CD14-positive monocyte (primary cell): Measurements from ENCODE around the gene IL1F10. TPM values are rescaled to one million over a fixed set of nuclear protein-coding genes. Genes with fewer than 3 reads are reported as not detected.

Source experiments
- DNase-seq, 3 donors: peaks; one replicate each; pipeline ENCODE4 v3.0.0-alpha.2; 2011 to 2022
- H2AFZ ChIP-seq: 2 replicates; pipeline ENCODE4 v1.6.0; 2012; ENCODE audit warnings: mild to moderate bottlenecking, low read depth, low read length, inconsistent platforms; ENCODE audit not compliant: insufficient read depth, poor library complexity, severe bottlenecking
- H3K27ac ChIP-seq, 2 donors: 1 replicate in 1 of 2; 2 replicates in 1 of 2; pipeline ENCODE4 v1.5.1; 2012 to 2013; ENCODE audit warnings: low read length in 2 of 2, control low read depth in 1 of 2, inconsistent platforms in 1 of 2, low read depth in 1 of 2, mild to moderate bottlenecking in 1 of 2
- H3K27me3 ChIP-seq, 2 donors: one replicate each; pipeline versions ENCODE4 v1.6.0 to v1.6.1; 2011 to 2013; ENCODE audit warnings: low read length in 2 of 2; ENCODE audit not compliant: control insufficient read depth in 2 of 2, insufficient read depth in 2 of 2
- H3K36me3 ChIP-seq, 2 donors: replicated peaks in 1 of 2; 1 replicate in 1 of 2; 2 replicates in 1 of 2; pipeline versions ENCODE4 v1.5.1 to v1.6.1; 2012 to 2013; ENCODE audit warnings: low read length in 2 of 2, control low read depth in 1 of 2, inconsistent platforms in 1 of 2, mild to moderate bottlenecking in 1 of 2; ENCODE audit not compliant: insufficient read depth in 2 of 2, control insufficient read depth in 1 of 2
- H3K4me1 ChIP-seq, 2 donors: 1 replicate in 1 of 2; 2 replicates in 1 of 2; pipeline versions ENCODE4 v1.5.1 to v1.6.1; 2012 to 2013; ENCODE audit warnings: low read length in 2 of 2, control low read depth in 1 of 2, inconsistent platforms in 1 of 2, mild to moderate bottlenecking in 1 of 2, moderate library complexity in 1 of 2; ENCODE audit not compliant: insufficient read depth in 2 of 2, control insufficient read depth in 1 of 2
- H3K4me2 ChIP-seq: replicated peaks from 2 replicates; pipeline ENCODE3; 2012; ENCODE audit warnings: low read length, moderate library complexity, mild to moderate bottlenecking; ENCODE audit not compliant: poor library complexity, severe bottlenecking; ENCODE audit errors: extremely low read depth
- H3K4me3 ChIP-seq, 3 experiments: fragments of 200-600 bp in 1 of 3; sonication (generic) in 1 of 3; replicated peaks in 1 of 3; 1 replicate in 2 of 3; 2 replicates in 1 of 3; pipeline ENCODE4 v1.5.1; 2011 to 2013; ENCODE audit warnings: low read length in 3 of 3, mild to moderate bottlenecking in 3 of 3, control low read depth in 2 of 3, low read depth in 2 of 3, inconsistent platforms in 1 of 3, moderate library complexity in 1 of 3
- H3K79me2 ChIP-seq: 2 replicates; pipeline ENCODE4 v1.6.0; 2012; ENCODE audit warnings: mild to moderate bottlenecking, control low read depth, inconsistent platforms, low read length, moderate library complexity; ENCODE audit not compliant: insufficient read depth
- H3K9ac ChIP-seq: 2 replicates; pipeline ENCODE4 v1.6.0; 2017; ENCODE audit warnings: low read length, mild to moderate bottlenecking; ENCODE audit not compliant: insufficient read depth, poor library complexity, severe bottlenecking
- H3K9me3 ChIP-seq, 2 donors: replicated peaks in 1 of 2; 1 replicate in 1 of 2; 2 replicates in 1 of 2; pipeline versions ENCODE4 v1.5.1 to v1.6.1; 2012 to 2013; ENCODE audit warnings: low read length in 2 of 2, control low read depth in 1 of 2; ENCODE audit not compliant: control insufficient read depth in 1 of 2, insufficient read depth in 1 of 2
- H4K20me1 ChIP-seq: 2 replicates; pipeline ENCODE4 v1.6.0; 2012; ENCODE audit warnings: mild to moderate bottlenecking, low read length, control low read depth, moderate library complexity; ENCODE audit not compliant: insufficient read depth
- H3K27ac Mint-ChIP-seq, 7 donors: one replicate each; pipeline ENCODE4 v1.8.0; 2020; ENCODE audit warnings: mild to moderate bottlenecking in 7 of 7, mixed read lengths in 7 of 7, moderate library complexity in 6 of 7, inconsistent platforms in 2 of 7
- H3K27me3 Mint-ChIP-seq, 3 donors: one replicate each; pipeline ENCODE4 v1.8.0; 2021 to 2022; ENCODE audit warnings: low read depth in 3 of 3, mild to moderate bottlenecking in 3 of 3, mixed read lengths in 3 of 3, moderate library complexity in 3 of 3, inconsistent platforms in 1 of 3
- H3K36me3 Mint-ChIP-seq, 2 donors: one replicate each; pipeline ENCODE4 v1.8.0; 2020; ENCODE audit warnings: mixed read lengths in 2 of 2, inconsistent platforms in 1 of 2, mild to moderate bottlenecking in 1 of 2
- H3K4me1 Mint-ChIP-seq: one replicate; pipeline ENCODE4 v1.8.0; 2020; ENCODE audit warnings: mild to moderate bottlenecking, mixed read lengths
- H3K4me3 Mint-ChIP-seq, 2 donors: one replicate each; pipeline ENCODE4 v1.8.0; 2020; ENCODE audit warnings: mild to moderate bottlenecking in 2 of 2, mixed read lengths in 2 of 2, moderate library complexity in 1 of 2
- H3K9me3 Mint-ChIP-seq, 7 donors: one replicate each; pipeline ENCODE4 v1.8.0; 2020 to 2022; ENCODE audit warnings: mixed read lengths in 7 of 7, mild to moderate bottlenecking in 6 of 7, moderate library complexity in 6 of 7, inconsistent platforms in 2 of 7
- WGBS: methylation state at CpG from one replicate; pipeline ENCODE4 v1.1.5; 2013; ENCODE audit warnings: missing lambda C conversion rate; ENCODE audit not compliant: insufficient coverage; 5-methylcytosine and 5-hydroxymethylcytosine counted together
- intact Hi-C, 2 donors: fragments of 100-400 bp; cut with micrococcal nuclease; formaldehyde crosslinking; loops; one replicate each; pipeline versions ENCODE4 v1.15.0 to v1.15.1; 2023
- polyA plus RNA-seq, 3 donors: library from polyadenylated mRNA; depleted of rRNA in 1 of 3; unstranded in 2 of 3; stranded (reverse) in 1 of 3; fragments of 300-500 nt in 2 of 3; fragments of >200 nt in 1 of 3; fragmentation: Illumina TruSeq in 2 of 3; gene quantifications; 1 replicate in 2 of 3; 2 replicates in 1 of 3; pipeline ENCODE4 v1.2.3, GENCODE V29; 2012 to 2021
- TF ChIP-seq, protein P1 (sequence below): fragments of 200-600 bp; IDR thresholded peaks from one replicate; pipeline ENCODE4 v1.8.0; 2022; ENCODE audit warnings: antibody characterized with exemption, mild to moderate bottlenecking

Gene IL1F10
- polyA plus RNA-seq, 3 donors = not detected

DNA sequence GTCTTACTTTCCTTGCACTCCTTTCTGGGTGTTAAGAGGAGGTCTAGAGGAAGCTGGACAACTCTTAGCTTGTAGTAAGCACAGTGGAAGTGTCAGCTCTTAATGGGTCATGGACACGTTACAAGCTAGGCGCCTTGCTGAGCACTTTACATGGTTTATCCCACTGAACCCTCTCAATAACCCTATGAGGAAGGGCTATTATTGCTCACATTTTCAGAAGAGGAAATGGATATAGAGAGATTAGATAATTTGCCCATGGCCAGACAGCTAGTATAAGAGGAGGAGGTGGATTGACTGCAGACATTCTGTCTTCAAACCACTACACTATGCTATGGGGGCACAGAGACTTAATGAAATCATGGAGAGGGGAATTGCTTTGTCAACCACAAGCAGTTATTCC is 51.3 kb downstream of the IL1F10 start:
- Histone ChIP-seq H3K9me3 (no peaks in the 10 kb centered on the region), H3K27me3 (no peaks in the 10 kb centered on the region), H3K4me1 (peaks cover 73 to 78% of the 10 kb centered on the region in 2 donors), H2AFZ (no peak overlapping the region), H4K20me1 (no peaks in the 10 kb centered on the region), H3K36me3 (no peaks in the 10 kb centered on the region), H3K4me2 (no peak overlapping the region), H3K9ac (no peak overlapping the region), H3K79me2 (no peaks in the 10 kb centered on the region), H3K27ac (no peak overlapping the region), H3K4me3 (no peak overlapping the region)
- Mint-ChIP-seq H3K36me3 (peaks cover 0 to 4% of the 10 kb centered on the region in 2 donors), H3K27ac (no peak overlapping the region), H3K27me3 (peaks cover 0 to 2% (median 0%) of the 10 kb centered on the region in 3 donors), H3K4me3 (no peak overlapping the region), H3K9me3 (peaks cover 3 to 9% (median 3%) of the 10 kb centered on the region in 7 donors), H3K4me1 (peaks cover 45% of the 10 kb centered on the region)
- intact Hi-C loops = no loop called here
- no CpG with 5 or more reads among the region's 2 CpGs for WGBS
- TF ChIP-seq, protein P1, sequence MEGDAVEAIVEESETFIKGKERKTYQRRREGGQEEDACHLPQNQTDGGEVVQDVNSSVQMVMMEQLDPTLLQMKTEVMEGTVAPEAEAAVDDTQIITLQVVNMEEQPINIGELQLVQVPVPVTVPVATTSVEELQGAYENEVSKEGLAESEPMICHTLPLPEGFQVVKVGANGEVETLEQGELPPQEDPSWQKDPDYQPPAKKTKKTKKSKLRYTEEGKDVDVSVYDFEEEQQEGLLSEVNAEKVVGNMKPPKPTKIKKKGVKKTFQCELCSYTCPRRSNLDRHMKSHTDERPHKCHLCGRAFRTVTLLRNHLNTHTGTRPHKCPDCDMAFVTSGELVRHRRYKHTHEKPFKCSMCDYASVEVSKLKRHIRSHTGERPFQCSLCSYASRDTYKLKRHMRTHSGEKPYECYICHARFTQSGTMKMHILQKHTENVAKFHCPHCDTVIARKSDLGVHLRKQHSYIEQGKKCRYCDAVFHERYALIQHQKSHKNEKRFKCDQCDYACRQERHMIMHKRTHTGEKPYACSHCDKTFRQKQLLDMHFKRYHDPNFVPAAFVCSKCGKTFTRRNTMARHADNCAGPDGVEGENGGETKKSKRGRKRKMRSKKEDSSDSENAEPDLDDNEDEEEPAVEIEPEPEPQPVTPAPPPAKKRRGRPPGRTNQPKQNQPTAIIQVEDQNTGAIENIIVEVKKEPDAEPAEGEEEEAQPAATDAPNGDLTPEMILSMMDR = no peak
- DNase-seq = no peak

DNA sequence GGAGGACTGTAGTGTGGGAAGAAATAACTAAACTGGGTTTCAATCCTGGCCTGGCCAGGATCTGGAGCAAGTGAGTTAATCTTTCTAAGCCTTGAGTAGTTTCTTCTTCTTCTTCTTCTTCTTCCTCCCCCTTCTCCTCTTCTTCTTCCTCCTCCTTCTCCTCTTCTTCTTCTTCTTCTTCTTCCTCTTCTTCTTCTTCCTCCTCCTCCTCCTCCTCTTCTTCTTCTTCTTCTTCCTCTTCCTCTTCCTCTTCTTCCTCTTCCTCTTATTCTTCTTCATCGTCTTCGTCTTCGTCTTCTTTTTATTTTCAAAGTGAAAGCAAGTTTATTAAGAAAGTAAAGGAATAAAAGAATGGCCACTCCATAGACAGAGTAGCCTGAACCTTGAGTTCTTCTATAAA is 53.1 kb downstream of the IL1F10 start:
- H3K9me3 Mint-ChIP-seq = peaks cover 3 to 9% (median 3%) of the 10 kb centered on the region in 7 donors
- H3K9me3 ChIP-seq = no peaks in the 10 kb centered on the region
- H3K36me3 Mint-ChIP-seq = peaks cover 0 to 4% of the 10 kb centered on the region in 2 donors
- H4K20me1 ChIP-seq = no peaks in the 10 kb centered on the region
- peak overlapping the region; percentile 46 to 88 (median 75) for H3K27ac Mint-ChIP-seq
- no peak overlapping the region for H3K9ac ChIP-seq
- no peak overlapping the region for H2AFZ ChIP-seq
- no peaks in the 10 kb centered on the region for H3K36me3 ChIP-seq
- peak overlapping the region in 1 of 3 experiments; percentile 3 for H3K4me3 ChIP-seq
- no peaks in the 10 kb centered on the region for H3K79me2 ChIP-seq
- peak overlapping the region in 1 of 2 donors; percentile 17 for H3K4me3 Mint-ChIP-seq
- WGBS = no CpG with 5 or more reads among the region's 3 CpGs
- no peak for DNase-seq
- H3K27me3 ChIP-seq = no peaks in the 10 kb centered on the region
- no peak overlapping the region for H3K4me2 ChIP-seq
- peaks cover 0 to 2% (median 0%) of the 10 kb centered on the region in 3 donors for H3K27me3 Mint-ChIP-seq
- peak overlapping the region in 1 of 2 donors; percentile 53 for H3K27ac ChIP-seq
- peaks cover 73 to 81% of the 10 kb centered on the region in 2 donors for H3K4me1 ChIP-seq
- intact Hi-C loops = no loop called here
- peaks cover 62% of the 10 kb centered on the region for H3K4me1 Mint-ChIP-seq
- TF ChIP-seq, protein P1 = no peak
